GM18907 (cell line): ENCODE measurements around the gene HSDL1.
"Not testable (repeated sequence)": the region's sequence is repeated elsewhere in the genome, so short reads cannot be mapped to it uniquely, and the experiment has no call there.

ENCODE experiments used
- ATAC-seq: cut with Tn5 transposase; IDR thresholded peaks from one replicate; pipeline ENCODE4 v1.9.1; 2021; ENCODE audit warnings: mild to moderate bottlenecking, moderate library complexity; ENCODE audit not compliant: unreplicated experiment

Gene HSDL1

GRCh38 chr16:84139628-84140258, 5.2 kb downstream of the HSDL1 start:
- no peak for ATAC-seq

GRCh38 chr16:84138824-84139627, 6.0 kb downstream of the HSDL1 start:
- ATAC-seq, result no peak

DNA sequence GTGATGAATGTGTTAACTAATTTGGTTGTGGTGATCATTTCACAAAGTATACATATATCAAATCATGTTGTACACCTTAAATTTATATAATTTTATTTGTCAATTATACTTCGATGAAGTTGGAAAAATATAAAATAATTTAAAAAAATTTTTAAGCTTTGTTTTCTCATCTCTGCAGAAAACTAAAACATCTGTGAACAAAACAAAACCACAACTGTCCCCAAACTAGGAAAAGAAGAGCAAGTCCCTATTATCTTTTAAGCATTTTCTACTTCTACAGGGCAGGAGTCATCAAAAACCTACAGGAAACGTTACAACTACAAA, 6.5 kb downstream of the HSDL1 start:
- no peak for ATAC-seq

DNA sequence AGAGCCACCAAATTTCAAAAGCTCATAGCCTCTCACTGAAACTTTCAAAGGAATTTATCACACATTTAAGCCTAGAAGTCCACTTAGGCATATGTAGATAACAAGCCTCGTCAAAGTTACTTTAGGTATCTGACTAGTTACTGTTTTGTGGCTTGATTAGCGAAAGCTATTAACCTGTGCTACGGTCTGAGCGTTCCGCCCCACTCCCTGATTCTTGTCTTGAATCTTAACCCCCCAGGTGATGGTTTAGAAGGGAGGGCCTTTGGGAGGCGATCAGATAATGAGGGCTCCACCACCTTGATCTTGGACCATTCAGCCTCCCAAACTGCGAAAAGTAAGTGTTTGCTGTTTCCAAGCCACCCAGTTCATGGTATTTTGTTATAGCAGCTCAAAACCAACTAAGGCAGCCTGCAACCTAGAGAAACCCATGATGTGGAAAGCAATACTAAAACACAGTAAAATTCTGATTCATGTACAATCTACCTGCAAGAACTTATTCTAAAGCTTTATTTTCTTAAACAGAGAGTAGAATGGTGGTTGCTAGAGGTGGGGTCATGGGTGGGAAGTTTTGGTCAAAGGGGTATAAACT, 7.1 kb downstream of the HSDL1 start:
- no peak for ATAC-seq

DNA sequence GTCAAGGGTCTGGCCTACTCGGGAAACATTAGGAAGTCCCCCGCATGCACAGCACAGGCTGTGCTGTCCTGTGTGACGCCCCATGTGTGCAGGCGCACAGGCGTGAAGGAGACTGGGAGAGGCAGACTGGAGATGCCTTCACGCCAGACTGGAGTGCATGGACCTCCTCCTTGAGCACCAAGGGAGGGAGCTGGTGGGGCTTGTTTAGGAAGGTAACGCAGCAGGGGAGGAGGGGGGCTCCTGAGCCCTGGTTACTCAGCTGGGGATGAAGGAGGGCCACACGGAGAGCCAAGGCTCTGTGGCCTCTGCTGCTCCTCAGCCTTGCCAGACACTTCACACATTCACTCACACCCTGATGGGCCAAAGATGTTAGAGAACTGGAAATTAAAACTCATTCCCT, 7.7 kb downstream of the HSDL1 start:
- ATAC-seq, result no peak

DNA sequence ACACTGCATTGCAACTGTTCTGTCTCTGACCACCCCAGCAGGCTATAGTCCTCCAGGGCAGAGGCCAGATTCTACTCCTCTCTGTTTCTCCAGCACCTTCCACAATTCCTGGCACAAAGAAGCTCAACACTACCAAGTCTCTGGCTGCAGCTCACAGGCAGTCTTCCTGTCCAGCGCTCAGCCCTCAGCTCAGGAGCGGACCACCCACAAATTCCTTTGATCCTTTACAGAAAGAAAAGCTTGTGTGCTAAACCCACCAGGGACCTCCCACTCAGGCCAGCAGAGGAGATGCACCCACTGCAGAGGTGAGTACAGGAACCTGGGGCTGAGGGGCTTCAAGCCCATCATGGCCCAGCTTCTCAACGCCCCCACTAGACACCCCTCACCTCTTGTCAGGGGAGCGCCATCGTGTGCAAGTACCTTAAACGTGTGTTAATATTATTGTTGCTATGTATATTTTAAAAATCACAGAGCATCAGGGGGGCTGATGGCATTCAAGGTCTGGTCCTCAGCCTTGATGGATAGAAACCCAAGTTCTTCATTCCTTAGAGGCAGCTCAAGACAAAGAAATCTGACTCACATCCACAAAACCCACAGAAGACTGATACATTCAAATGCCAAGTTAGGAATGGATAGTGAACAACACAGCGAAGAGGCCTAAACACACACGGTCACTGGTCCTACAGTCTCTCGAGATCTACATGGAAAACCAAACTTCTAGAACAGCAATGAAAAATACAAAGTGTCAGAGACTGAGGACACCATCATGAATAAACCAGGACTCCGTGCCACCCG, 8.4 kb downstream of the HSDL1 start:
- ATAC-seq, result no peak

DNA sequence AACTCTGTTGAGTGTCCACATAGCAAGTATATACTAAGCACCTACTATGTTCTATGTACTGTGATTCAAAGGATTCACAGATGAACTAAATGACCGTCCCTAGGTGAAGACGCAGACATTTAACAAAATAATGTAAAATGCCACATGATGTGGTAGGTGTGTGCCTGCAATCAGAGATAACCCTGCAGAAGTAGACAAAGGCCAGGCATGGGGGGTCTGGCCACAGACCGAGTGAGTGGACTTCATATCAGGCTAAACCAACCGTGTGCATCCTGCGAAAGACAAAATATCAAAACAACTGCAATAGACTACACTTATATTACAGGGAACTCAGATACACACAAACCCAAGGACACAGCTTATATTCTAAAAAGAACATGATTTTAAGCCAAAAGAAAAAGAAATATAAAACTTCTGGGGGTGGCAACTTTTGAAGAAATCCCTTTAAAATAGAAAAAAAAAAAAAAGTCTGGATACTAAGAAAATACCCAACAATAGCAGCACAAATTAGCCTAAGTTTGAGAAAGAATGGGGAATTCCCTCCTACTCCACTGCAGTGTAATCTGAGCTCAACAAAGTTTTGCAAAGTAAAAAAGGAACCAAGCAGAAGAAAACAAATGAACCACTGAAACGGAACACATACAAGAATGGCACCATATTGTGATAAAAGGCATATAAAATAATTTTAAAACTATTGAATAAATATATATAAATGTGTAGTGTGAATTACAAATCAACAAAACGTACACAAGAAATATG, 12.3 kb downstream of the HSDL1 start:
- ATAC-seq, result no peak

GRCh38 chr16:84131117-84131516, 13.9 kb downstream of the HSDL1 start:
- ATAC-seq, result no peak

DNA sequence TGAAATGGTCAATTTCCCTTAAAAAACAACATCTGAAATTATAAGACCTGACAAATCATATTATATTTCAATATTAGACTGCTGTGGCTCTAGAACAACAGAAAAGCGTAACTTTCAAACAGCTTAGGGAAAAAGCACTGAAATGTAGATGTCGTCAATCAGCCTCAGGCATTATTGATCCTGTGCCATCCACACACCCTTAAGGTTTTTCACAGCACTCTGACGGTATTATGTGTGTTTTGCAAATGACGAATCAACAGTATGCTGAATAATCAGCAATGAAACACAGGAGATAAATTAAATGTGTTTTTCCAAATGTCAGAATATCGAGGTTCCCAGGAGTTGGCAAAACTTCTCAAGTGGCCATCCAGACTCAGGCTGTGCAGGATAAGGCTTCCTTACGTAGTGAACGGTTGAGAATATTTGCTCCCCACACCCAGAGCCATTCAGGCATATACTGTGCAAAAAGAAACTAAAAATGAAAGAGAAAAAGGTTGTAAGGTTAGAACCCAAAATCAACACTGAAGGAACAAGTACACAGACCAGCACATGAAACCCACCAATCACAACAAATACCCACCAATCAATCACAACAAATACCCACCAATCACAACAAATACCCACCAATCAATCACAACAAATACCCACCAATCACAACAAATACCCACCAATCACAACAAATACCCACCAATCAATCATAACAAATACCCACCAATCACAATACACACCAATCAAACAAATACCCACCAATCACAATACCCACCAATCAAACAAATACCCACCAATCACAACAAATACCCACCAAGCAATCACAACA, 20.5 kb downstream of the HSDL1 start:
- ATAC-seq, result no peak

GRCh38 chr16:84121007-84121406, 24.0 kb downstream of the HSDL1 start:
- no peak for ATAC-seq

- ATAC-seq, result no peak
These were observed 25.0 kb downstream of the HSDL1 start for GRCh38 chr16:84120023-84120422.

GRCh38 chr16:84119368-84119767, 25.6 kb downstream of the HSDL1 start:
- ATAC-seq, result no peak

DNA sequence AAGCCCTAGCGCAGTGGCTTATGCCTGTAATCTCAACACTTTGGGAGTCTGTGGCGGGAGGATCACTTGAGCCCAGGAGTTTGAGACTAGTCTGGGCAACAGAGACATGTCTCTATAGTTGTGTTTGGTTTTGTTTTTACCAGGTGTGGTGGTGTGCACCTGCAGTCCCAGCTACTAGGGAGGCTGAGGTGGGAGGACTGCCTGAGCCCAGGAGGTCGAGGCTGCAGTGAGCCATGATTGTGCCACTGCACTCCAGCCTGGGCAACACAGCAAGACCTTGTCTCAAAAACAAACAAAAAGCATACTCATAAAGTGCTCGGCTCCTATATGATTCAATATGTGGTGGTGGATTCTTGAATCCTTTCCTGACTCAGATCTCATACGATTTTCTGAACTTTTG, 26.7 kb downstream of the HSDL1 start:
- not testable (repeated sequence) for ATAC-seq

- ATAC-seq, result peak; percentile 10
These were observed 27.5 kb downstream of the HSDL1 start for GRCh38 chr16:84117494-84117843.

DNA sequence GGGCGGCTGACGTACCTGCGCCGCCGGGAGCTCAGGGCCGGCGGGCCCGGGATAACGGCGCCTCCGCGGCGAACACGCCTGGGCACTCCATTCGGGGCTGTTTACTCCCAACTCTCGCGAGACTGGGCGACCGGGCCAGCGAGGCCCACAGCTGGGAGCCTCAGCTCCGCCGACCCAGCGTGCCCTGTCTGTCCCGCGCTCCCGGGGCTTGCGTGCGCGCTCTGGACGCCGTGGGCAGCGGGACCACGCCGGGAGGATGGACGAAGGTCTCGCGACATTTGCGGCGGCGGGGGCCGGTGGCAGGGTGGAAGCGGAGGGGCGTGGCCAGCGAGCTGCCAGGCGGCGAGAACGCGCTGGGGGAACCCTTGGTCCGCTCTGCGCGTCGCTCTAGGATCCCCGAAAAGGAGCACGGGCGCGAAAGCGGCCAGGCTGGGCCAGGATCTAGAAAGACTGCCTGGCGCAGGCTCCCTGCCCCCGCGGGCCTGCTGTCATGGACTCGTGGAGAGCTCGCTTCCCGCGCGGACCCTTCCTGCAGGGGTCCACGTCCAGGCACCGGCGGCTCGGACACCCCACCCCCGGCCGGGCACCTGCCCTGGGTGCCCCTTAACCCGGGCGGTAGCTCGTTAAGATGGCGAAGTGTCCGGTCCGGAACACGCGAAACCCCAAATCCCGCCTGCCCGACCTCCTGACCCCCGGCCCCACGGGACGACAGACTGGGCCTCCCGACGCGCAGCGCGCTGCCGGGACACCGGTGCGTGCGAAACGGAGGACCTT, 28.1 kb downstream of the HSDL1 start, which contains the start of gene MBTPS1:
TSS of gene MBTPS1 (minus strand) at position 223 of the 774 bp plus-strand sequence. CDS start 15,159 bp downstream, outside the sequence.
- peak; percentile 89 for ATAC-seq

GRCh38 chr16:84115919-84116719, 28.9 kb downstream of the HSDL1 start:
- peak; percentile 40 for ATAC-seq

DNA sequence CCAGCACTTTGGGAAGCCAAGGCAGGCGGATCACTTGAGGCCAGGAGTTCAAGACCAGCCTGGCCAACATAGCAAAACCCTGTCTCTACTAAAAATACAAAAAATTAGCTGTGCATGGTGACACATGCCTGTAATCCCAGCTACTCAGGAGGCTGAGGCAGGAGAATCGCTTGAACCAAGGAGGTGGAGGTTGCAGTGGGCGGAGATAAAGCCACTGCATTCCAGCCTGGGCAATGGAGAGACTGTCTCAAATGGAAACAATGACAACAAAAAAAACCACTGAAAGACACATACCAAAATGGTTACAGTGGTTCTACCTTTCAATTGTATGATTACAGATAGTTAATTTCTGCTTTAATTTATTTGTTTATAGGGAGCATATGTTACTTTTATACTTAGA, 33.0 kb downstream of the HSDL1 start:
- not testable (repeated sequence) for ATAC-seq

GRCh38 chr16:84111525-84111924, 33.5 kb downstream of the HSDL1 start:
- no peak for ATAC-seq
